Measurements from ENCODE around the gene SLC29A2.

SLC29A2 gene, protein sequence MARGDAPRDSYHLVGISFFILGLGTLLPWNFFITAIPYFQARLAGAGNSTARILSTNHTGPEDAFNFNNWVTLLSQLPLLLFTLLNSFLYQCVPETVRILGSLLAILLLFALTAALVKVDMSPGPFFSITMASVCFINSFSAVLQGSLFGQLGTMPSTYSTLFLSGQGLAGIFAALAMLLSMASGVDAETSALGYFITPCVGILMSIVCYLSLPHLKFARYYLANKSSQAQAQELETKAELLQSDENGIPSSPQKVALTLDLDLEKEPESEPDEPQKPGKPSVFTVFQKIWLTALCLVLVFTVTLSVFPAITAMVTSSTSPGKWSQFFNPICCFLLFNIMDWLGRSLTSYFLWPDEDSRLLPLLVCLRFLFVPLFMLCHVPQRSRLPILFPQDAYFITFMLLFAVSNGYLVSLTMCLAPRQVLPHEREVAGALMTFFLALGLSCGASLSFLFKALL

DNA sequence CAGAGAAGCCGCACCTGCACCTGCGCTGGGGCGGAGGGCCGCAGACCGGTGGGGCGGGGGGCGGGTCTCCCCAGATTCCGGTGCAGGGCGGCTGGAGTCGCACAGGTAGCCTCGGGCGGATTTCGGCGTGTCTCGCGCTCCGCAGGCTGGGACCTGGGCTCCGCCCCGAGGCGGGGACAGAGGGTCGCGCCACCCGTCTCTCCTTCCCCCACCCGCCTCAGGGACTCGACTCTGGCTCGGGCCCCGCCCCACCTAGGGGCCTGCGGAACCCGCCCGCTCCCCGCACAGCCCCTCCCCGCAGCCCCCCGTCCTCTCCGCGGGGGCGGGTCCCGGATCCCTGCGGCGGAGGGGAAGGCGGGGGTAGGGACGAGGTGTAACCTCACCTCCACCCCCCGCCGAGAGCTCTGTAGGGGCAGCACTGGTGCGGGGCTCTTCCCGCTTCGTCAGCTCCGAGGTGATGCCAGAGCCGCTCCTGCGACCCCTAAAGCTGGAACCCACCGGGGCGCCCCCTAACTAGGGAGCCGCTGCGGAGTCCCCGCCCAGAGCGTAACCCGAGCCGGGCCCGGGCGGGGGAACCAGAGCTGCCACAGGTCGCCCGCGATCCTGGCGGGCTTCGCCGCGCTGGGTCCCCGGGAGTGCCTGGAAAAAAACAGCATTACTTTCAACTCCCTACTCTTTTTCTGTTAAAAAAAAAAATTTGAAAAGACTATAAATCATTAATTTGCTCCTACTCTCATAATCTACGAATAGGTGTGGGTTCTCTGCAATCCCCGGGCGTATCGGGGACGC is at the start of gene SLC29A2:
Gene SLC29A2, minus strand, starts transcription at position 134 of the 789 bp plus-strand sequence. CDS start 169 bp downstream, outside the sequence.
- DNase-seq: peak; percentile 81

DNA sequence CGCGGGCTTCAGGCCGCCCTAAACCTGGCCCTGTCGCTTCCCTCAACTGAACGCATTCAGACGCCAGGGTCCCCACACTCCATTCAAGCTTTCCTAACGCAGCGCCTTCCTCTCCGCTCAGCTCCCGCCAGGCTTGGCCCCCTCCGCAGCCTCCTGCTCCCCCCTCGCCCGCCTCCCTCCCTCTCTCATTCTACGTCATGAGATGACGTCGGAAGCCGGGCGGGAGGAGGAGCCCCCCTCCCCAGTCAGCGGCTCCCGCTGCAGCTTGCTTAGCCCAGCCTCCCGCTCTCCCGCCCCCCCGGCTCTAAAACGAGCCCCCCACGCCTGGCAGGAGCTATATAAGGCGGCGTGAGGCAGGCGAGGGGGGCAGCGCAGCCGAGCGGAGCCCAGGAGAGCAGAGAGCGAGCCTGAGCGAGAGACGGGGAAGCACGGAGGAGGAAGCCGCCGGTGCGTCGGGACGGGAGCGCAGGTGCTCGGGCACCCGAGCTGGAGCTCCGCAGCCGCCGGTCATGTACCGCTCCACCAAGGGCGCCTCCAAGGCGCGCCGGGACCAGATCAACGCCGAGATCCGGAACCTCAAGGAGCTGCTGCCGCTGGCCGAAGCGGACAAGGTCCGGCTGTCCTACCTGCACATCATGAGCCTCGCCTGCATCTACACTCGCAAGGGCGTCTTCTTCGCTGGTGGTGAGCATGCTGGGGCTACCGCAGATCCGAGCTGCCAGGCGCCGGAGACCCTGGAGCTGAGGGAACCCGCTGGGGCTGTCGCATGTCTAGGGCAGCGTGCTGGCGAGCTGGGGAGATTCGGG is 49.3 kb upstream of the SLC29A2 start, which contains the start of gene NPAS4:
Gene NPAS4, plus strand, starts transcription at position 365 of the 806 bp plus-strand sequence. Its CDS starts 145 bp downstream, at position 510.
- no peak for DNase-seq

DNA sequence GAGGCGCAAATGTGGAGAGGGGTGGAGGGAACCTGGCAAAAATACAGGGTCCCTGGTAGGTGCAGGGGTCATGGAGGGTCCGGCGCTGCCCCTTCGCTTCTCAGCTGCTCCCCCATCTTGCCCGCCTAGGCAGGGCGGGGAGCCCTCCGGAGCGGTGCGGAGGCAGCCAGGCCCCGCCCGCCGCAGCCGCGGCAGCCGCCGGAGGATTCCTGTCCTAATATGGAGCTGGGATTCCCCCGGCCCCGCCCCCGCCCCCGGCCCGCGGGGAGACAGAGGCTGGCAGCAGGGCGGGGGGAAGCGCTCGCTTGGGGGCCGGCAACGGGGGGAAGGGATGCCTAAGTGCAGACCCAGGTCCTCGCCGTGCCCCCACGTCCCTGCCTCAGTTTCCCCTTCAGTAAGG is 48.3 kb upstream of the SLC29A2 start:
- no peak for DNase-seq

GRCh38 chr11:66418986-66419308 is 47.4 kb upstream of the SLC29A2 start:
- no peak for DNase-seq

DNA sequence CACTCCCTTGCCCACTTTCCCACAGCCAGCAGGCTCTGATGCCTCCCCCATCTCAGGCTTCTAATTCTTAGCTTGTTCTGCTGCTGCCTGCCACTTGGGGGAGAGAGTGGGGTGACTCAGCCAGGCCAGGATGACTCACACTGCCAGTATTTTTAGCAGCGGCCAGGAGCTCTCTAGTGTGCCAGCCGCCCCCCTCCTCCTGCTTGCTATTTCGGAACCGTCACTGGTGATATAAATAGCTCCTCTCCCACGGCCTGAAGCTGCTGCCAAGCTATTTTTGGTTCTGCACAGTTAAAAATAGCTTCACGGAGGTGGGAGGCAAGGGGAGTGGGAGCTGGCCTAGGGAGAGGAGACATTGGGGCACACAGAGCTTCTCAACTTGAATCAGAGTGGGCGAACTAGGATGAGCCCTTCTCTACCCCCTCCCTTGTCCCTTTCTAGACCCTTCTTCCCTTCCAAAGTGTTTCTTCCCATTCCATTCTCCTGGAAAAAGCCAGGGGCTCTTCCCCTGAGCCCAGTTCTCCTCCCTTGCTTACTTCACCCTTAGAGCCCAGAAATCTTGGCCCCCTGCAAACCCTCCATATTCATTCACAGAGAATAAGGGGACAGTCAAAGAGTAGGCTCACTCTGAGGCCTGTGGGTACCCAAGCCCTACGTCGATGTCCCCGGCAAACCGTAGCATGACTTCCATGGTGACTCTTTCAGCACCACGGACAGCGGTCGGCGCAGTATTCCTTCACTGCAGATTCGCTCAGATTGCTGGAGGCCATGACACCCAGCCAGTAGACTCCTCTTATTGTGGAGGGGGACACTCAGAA is 46.8 kb upstream of the SLC29A2 start:
- peak; percentile 57 for DNase-seq

- DNase-seq: no peak
These were observed 45.4 kb upstream of the SLC29A2 start for GRCh38 chr11:66417000-66417399.

DNA sequence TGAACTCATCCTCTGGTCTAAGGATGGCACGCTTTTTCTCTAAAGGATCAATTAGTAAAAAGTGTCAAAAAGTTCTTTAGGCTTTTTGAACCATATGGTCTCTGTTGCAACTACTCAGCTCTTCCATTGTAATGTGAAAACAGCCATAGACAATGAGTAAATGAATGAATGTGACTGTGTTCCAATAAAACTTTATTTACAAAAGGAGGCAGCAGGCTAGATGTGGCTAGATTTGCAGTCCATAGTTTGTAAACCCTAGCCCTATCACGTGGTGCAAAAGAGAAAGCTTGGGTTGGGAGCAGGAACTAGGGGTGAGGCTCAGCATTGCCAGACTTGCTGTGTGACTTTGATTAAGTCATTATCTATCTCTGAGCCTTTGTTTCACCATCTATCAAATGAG is 43.9 kb upstream of the SLC29A2 start:
- no peak for DNase-seq

DNA sequence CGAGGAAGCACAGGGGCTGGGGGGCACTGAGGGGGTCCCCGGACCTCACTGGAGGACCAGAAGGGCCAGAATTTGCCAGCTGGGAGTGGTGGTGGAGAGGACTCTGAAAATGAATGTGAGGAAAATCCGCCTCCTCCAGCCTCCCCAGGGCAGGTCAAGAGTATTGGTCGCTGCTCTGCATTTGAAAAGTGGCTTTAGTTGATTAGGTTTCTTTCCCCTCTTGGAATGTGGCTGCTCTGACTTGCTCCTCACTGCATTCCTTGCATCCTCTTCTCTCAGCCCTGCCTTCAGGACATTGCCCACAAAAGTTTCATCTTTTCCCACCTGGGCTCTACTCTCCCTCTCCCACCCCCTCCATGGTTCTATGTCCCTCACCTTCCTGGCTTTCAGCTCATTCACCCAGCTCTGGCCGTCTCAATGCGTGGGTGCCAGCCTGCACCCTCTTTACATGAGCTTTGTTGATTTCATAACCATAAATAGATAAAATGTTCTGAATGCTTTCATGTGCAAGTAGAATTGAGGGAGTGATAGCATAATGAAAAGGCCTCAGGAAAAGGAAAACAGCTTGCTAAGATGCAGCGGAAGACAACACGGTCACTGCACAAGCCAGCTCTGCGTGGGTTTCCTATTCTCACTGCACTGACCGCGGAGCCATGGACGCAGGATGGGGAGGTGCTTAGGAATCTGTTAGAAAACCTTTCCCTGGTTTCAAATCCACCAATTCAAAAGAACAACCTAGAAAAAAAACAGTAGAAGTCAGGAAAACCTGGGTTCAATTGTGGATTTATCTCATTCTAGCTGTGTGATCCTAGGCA is 42.8 kb upstream of the SLC29A2 start:
- no peak for DNase-seq

GRCh38 chr11:66413167-66413566 is 41.6 kb upstream of the SLC29A2 start:
- no peak for DNase-seq

DNA sequence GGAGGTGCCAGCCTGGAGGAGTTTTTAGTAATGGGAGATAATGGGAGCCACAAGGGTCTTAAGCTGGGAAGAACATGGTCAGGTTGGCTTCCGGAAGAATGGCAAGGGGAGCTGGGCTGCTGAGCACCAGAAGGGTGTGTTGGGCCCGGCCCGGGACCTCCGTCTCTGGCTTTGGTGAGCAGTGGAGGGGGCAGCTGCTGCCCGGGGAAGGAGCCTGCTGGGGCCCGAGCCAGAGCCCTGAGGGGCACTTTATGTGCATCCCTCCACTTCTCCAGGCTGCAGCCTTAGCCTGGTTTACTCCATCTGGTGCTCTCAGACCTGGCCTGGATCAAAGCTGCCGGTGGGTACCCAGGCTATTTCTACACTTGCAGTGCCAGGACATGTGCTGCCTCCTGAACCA is 40.5 kb upstream of the SLC29A2 start:
- no peak for DNase-seq

- DNase-seq: no peak
These were observed 39.8 kb upstream of the SLC29A2 start for GRCh38 chr11:66411323-66411722.

GRCh38 chr11:66410191-66410590 is 38.6 kb upstream of the SLC29A2 start:
- no peak for DNase-seq

- no peak for DNase-seq
These were observed 37.7 kb upstream of the SLC29A2 start for GRCh38 chr11:66409226-66409625.

GRCh38 chr11:66408488-66409214 is 37.1 kb upstream of the SLC29A2 start:
- peak; percentile 98 for DNase-seq

- DNase-seq: no peak
These were observed 36.1 kb upstream of the SLC29A2 start for GRCh38 chr11:66407651-66408050.

DNA sequence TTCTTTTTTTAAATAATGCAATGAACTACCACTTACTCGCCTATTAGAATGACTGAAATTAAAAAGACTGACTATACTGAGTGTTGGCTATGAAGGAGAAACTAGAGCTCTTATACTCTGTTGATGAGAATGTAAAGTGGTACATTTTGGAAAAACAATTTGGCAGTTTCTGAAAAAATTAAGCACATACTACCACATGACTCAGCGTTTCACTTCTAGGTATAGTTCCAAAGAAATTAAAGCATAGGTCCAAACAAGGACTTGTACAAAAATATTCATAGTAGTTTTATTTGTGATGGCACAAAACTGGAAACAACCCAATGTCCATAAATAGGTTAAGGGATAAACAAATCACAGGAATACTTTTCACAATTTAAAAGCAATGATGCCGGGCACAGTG is 22.4 kb upstream of the SLC29A2 start:
- no peak for DNase-seq

- DNase-seq: no peak
These were observed 19.8 kb upstream of the SLC29A2 start for GRCh38 chr11:66391322-66391721.

DNA sequence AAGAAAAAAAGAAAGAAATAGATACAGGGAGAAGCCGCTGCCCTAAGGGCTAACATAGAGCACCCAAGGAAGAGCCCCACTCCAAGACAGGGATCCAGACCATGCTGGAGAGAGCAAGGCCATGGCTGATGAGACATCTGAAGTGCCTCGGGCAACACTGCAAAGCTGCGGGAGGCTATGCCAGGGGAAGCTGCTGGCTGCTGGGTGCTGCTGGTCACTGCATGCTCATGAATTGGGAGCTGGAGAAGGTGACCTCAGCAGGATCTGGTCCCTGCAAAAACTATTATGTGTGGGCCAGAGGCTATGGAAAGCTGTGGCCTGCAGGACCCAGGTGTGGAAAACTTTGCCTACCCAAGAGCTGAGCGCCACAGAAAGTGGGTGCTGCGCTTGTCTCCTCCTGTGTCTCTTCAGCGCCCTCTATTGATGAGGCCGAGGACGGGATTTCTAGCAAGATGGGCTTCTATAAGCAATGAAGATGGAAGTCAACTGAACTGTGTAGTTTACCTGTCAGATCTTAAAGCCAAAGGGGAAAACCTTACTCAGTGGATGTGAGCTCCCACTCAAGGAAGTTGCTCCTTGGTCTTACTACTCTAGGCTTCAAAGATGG is 17.3 kb upstream of the SLC29A2 start:
- peak; percentile 67 for DNase-seq

DNA sequence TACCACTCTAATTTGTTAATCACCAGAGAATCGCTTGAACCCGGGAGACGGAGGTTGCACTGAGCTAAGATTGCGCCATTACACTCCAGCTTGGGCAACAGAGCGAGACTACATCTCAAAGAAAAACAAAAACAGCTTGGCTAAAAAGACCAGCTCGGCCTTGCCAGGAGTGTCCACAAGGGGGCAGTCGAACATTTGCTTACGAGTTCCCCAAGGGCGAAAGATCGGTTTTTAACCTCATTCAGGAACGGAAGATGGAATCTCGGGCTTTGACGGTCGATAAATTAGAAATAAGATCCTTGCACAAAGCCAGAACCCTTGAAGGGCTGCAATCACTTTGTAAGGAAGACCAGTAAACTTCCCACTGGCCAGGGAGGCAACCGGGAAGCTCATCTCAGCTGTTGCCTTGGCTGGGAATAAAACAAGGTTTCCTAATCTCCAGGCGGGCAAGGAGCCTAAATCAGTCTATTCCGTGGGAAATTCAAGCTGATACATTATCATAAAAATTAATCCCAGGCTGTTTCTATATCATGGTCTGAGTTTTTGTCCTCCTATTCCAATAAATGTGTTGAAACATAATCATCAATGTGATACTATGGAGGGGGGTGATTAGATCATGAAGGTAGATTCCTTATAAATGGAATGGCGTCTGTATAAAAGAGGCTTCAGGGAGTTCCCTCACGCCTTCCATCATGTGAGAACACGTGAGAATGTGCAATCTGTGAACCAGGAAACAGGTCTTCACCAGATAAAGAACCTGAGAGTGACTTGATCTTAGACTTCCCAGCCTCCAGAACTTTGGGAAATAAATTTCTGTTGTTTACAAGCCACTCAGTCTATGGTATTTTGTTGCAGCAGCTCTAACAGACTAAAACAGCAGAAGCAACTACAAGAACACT is 14.9 kb upstream of the SLC29A2 start:
- DNase-seq: peak; percentile 82

Measured in activated T-cell treated with anti-CD3 and anti-CD28 coated beads, Interleukin-2, amount 50 U/mL, for 1 hour (primary cell).